Psoas muscle (tissue), 8 donors: ENCODE results near the gene PAN3. TPM values are rescaled to one million over a fixed set of nuclear protein-coding genes. Genes with fewer than 3 reads are reported as not detected.

Experiments used
- ATAC-seq, 4 donors: fragments of 200-7000 bp; cut with Tn5 transposase; one replicate each; pipeline ENCODE4 v1.9.1; 2020; ENCODE audit warnings: moderate library complexity in 3 of 4, mild to moderate bottlenecking in 2 of 4
- DNase-seq, 2 donors: peaks; one replicate each; pipeline ENCODE4 v3.0.0-alpha.2; 2020
- H3K27ac ChIP-seq: fragments of 200-600 bp; one replicate; pipeline ENCODE4 v1.8.0; 2022
- H3K27me3 ChIP-seq, 3 donors: fragments of 200-600 bp in 1 of 3; one replicate each; pipeline versions ENCODE4 v1.6.1 to v1.8.0; 2013 to 2022; ENCODE audit warnings: low read length in 2 of 3, mild to moderate bottlenecking in 2 of 3, moderate library complexity in 1 of 3; ENCODE audit not compliant: insufficient read depth in 3 of 3
- H3K36me3 ChIP-seq, 2 donors: fragments of 200-600 bp in 1 of 2; one replicate each; pipeline versions ENCODE4 v1.6.1 to v1.8.0; 2013 to 2022; ENCODE audit warnings: low read depth in 1 of 2, mild to moderate bottlenecking in 1 of 2, moderate library complexity in 1 of 2; ENCODE audit not compliant: insufficient read depth in 1 of 2
- H3K4me1 ChIP-seq: fragments of 200-600 bp; one replicate; pipeline ENCODE4 v1.8.0; 2022
- H3K4me3 ChIP-seq: fragments of 200-600 bp; one replicate; pipeline ENCODE4 v1.8.0; 2022; ENCODE audit warnings: mild to moderate bottlenecking
- H3K9me3 ChIP-seq: fragments of 200-600 bp; one replicate; pipeline ENCODE4 v1.8.0; 2022
- WGBS, 3 donors: extraction: QIAGEN DNeasy Blood & Tissue Kit; methylation state at CpG; one replicate each; pipeline versions ENCODE4 v1.1.6 to v1.1.7; 2013; 5-methylcytosine and 5-hydroxymethylcytosine counted together
- intact Hi-C, 2 donors: fragments of 100-400 bp; cut with DNase I; formaldehyde crosslinking; loops; one replicate each; pipeline versions ENCODE4 v1.11.0 to v1.14.2; 2022
- polyA plus RNA-seq, 3 donors: library from polyadenylated mRNA; stranded (reverse); fragments of 200-250 nt; gene quantifications; one replicate each; pipeline ENCODE4 v1.2.3, GENCODE V29; 2013
- total RNA-seq, 4 donors: library from RNA; stranded (reverse); fragmentation: NEBNext Ultra II Directional in 2 of 4; extraction: Animal tissue kit (Norgen Biotek cat#: 25700) in 2 of 4; gene quantifications; one replicate each; pipeline versions ENCODE4 v1.2.1 to v1.2.4, GENCODE V29; 2021 to 2023
- TF ChIP-seq, protein P1 (sequence below): fragments of 200-600 bp; IDR thresholded peaks from one replicate; pipeline ENCODE4 v1.8.0; 2022; ENCODE audit warnings: antibody characterized with exemption
- donor health status: healthy with polysubstance abuse.
- donor health status: DM: no; HTN: no; CAD: no; lungs with moderate emphysema.
- donor health status: Bipolar disorder and iron deficiency.
- donor health status: healthy.
- donor health status: DM: yes; HTN: yes; CAD: no.
- donor health status: DM: no; HTN: no; CAD: no.
- donor health status: DM: no; HTN: no; CAD: no.
- donor health status: DM: yes; HTN: yes; CAD: no.

PAN3 gene
- total and polyA plus RNA-seq, 7 donors, result 2.3 to 9.0 (median 5.9) TPM

DNA sequence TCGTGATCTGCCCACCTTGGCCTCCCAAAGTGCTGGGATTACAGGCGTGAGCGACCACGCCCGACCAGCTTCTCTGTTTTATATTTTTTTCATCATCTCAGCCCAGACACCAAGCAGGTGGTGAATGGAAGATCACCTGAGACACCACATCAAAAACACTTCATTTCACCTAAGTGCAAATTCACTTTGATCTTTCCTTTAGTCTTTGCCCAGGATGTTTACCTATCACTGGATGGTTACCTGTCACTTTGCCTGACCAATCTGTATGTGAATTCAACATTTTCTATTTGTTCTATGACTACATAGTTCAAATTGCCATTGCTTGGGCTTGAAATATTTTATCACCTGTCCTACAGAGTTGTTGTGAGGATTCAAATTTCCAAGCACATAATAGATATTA is 65.7 kb downstream of the PAN3 start:
- intact Hi-C loops, result no loop called here
- Histone ChIP-seq H3K27ac (no peak overlapping the region), H3K4me3 (no peak overlapping the region), H3K36me3 (peaks cover 0 to 22% of the 10 kb centered on the region in 2 donors), H3K9me3 (no peaks in the 10 kb centered on the region), H3K4me1 (no peaks in the 10 kb centered on the region), H3K27me3 (no peaks in the 10 kb centered on the region)
- 97 to 99% (median 98%) methylated on average over 5 of the region's 5 CpGs for WGBS, 3 donors
- ATAC-seq (no peak), DNase-seq (no peak)
- TF ChIP-seq, protein P1, sequence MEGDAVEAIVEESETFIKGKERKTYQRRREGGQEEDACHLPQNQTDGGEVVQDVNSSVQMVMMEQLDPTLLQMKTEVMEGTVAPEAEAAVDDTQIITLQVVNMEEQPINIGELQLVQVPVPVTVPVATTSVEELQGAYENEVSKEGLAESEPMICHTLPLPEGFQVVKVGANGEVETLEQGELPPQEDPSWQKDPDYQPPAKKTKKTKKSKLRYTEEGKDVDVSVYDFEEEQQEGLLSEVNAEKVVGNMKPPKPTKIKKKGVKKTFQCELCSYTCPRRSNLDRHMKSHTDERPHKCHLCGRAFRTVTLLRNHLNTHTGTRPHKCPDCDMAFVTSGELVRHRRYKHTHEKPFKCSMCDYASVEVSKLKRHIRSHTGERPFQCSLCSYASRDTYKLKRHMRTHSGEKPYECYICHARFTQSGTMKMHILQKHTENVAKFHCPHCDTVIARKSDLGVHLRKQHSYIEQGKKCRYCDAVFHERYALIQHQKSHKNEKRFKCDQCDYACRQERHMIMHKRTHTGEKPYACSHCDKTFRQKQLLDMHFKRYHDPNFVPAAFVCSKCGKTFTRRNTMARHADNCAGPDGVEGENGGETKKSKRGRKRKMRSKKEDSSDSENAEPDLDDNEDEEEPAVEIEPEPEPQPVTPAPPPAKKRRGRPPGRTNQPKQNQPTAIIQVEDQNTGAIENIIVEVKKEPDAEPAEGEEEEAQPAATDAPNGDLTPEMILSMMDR, result no peak

DNA sequence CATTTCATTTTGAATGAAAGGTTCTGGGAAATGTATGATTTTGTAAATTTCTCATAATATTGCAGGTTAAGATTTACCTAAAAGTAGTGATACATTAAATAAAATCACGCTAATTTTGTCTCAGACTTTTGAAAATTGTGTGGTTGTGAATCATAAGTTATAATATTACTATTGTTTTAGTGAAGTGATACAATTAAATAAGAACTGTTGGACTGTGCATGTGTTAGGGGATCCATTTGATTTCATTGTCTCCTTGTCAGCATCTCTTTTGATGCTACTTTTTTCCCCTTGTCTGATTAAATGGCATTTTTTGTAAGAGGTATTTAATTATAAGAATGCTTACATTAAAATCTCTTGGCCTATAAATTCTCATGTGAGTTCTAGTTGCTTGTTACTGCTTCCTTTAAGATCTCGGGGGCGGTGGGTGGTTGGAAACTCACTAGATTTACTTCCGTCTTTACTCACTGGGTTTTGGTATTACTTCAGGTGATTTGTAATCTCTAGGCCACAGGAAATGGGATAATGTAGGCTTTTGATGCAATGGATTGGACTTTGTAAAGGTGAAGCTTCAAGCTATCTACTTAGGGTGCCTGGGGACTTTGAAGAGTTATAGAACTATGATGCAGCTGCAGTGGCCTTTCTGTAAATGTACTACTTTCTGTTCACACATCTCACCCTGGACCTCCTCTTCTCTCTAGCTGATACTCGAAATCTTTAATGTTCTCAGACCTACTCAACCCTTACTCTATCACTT is 66.5 kb downstream of the PAN3 start:
- ATAC-seq (no peak), DNase-seq (no peak)
- no peaks in the 10 kb centered on the region for H3K27me3 ChIP-seq
- H3K27ac ChIP-seq, result no peak overlapping the region
- intact Hi-C loops, result no loop called here
- 95 to 96% (median 96%) methylated on average over 5 of the region's 5 CpGs for WGBS, 3 donors
- H3K9me3 ChIP-seq, result no peaks in the 10 kb centered on the region
- no peaks in the 10 kb centered on the region for H3K4me1 ChIP-seq
- peaks cover 0 to 20% of the 10 kb centered on the region in 2 donors for H3K36me3 ChIP-seq
- H3K4me3 ChIP-seq, result no peak overlapping the region
- TF ChIP-seq, protein P1, result no peak

DNA sequence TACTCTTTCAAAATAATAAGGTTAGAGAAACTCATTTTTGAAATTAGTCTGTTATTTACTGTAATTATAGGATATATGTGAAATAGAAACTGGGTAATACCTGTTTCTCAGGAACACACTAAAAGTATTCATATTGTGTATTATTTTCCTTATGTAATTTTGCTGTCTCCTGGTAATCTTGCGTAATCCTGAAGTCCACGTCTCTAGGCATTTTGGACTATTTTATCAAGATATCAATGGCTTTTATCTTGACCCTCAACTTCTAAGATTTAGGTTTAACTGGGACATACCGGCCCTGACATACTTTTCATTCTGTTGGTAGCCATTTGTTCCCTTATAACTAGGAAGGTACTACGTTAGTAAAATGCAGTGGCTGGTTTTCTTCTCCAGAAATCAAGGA is 80.3 kb downstream of the PAN3 start:
- WGBS, 3 donors, result 91 to 97% (median 92%) methylated on average over 4 of the region's 4 CpGs

DNA sequence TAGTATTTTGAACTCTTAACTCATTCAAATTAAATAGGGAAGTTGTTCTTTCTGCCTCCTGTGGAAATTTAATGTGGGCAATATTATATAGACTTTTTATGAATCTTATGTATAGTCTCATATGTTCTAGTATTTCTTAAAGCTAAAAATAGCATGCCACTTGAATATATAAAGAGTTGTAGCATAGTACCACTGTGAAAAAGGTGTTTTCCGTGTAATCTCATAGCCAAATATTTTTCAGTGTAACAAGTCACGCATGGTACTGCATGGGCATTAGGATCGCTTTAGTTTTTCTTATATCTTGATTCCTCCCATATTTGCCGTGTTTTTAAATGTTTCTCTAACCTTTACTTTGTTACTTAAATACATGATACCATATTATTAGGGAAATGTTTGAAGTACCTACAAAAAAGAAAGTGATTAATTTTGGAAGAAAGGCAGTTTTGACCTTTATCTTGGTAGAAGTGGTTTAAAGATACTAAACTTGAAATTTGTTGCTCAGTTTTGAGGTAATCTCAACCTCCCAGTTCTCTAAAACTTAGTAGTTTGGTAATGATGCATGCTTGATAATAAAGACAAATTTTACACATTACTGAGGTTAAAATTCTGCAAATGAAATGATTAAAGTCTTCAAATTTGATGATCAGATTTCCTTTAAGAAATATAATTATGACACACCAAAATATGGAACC is 81.2 kb downstream of the PAN3 start:
- Histone ChIP-seq H3K27ac (no peak overlapping the region), H3K4me3 (no peak overlapping the region), H3K9me3 (no peaks in the 10 kb centered on the region), H3K36me3 (peaks cover 0 to 19% of the 10 kb centered on the region in 2 donors), H3K4me1 (no peaks in the 10 kb centered on the region), H3K27me3 (no peaks in the 10 kb centered on the region)
- 95 to 98% (median 96%) methylated on average over 4 of the region's 4 CpGs for WGBS, 3 donors
- ATAC-seq, result no peak
- DNase-seq, result no peak
- TF ChIP-seq, protein P1, result no peak
- intact Hi-C loops, result no loop called here

More for the DNA sequence above, 80.3 kb downstream of the PAN3 start:
- H3K4me3 ChIP-seq, result no peak overlapping the region
- peaks cover 0 to 28% of the 10 kb centered on the region in 2 donors for H3K36me3 ChIP-seq
- no peak overlapping the region for H3K27ac ChIP-seq
- no peak for DNase-seq
- intact Hi-C loops, result no loop called here
- no peaks in the 10 kb centered on the region for H3K9me3 ChIP-seq
- TF ChIP-seq, protein P1, result no peak
- no peaks in the 10 kb centered on the region for H3K4me1 ChIP-seq
- ATAC-seq, result no peak
- H3K27me3 ChIP-seq, result no peaks in the 10 kb centered on the region
